Endothelial cell of umbilical vein (primary cell): ENCODE data around the gene FCSK.

ENCODE experiments used
- CTCF ChIP-seq, 2 donors: IDR thresholded peaks; 1 replicate in 1 of 2; 2 replicates in 1 of 2; pipeline ENCODE4 v1.5.1; 2011; ENCODE audit warnings: low read length in 2 of 2, mild to moderate bottlenecking in 2 of 2, moderate library complexity in 2 of 2, control low read depth in 1 of 2, inconsistent platforms in 1 of 2, low read depth in 1 of 2; ENCODE audit not compliant: insufficient read depth in 1 of 2; ENCODE audit errors: extremely low read depth in 1 of 2
- EZH2 ChIP-seq: IDR thresholded peaks from 2 replicates; pipeline ENCODE4 v1.6.1; 2012; ENCODE audit warnings: borderline replicate concordance, low read depth, mild to moderate bottlenecking, moderate library complexity, low read length, inconsistent platforms; ENCODE audit not compliant: severe bottlenecking
- POLR2A ChIP-seq: IDR thresholded peaks from 2 replicates; pipeline ENCODE4 v1.6.1; 2012; ENCODE audit warnings: low read depth, mild to moderate bottlenecking, control low read depth, low read length
- POLR2AphosphoS5 ChIP-seq: IDR thresholded peaks from 2 replicates; pipeline ENCODE4 v1.6.1; 2012; ENCODE audit warnings: low read depth, mild to moderate bottlenecking, control low read depth, low read length, moderate library complexity; ENCODE audit not compliant: insufficient read depth

GRCh38 chr16:70472786-70473433, 18.5 kb downstream of the FCSK start:
- TF ChIP-seq CTCF (IDR thresholded peaks at IDR 0.05; ENCODE audit: extremely low read depth in 1 of 2, insufficient read depth in 1 of 2, low read depth in 1 of 2, low read length in 2 of 2) = no peak
- no peak for TF ChIP-seq POLR2AphosphoS5
- no peak for TF ChIP-seq EZH2
- TF ChIP-seq POLR2A = no peak
